Measurements from ENCODE around the gene KLF15.
"Not testable (repeated sequence)": the region's sequence is repeated elsewhere in the genome, so short reads cannot be mapped to it uniquely, and the experiment has no call there.

KLF15 gene

DNA sequence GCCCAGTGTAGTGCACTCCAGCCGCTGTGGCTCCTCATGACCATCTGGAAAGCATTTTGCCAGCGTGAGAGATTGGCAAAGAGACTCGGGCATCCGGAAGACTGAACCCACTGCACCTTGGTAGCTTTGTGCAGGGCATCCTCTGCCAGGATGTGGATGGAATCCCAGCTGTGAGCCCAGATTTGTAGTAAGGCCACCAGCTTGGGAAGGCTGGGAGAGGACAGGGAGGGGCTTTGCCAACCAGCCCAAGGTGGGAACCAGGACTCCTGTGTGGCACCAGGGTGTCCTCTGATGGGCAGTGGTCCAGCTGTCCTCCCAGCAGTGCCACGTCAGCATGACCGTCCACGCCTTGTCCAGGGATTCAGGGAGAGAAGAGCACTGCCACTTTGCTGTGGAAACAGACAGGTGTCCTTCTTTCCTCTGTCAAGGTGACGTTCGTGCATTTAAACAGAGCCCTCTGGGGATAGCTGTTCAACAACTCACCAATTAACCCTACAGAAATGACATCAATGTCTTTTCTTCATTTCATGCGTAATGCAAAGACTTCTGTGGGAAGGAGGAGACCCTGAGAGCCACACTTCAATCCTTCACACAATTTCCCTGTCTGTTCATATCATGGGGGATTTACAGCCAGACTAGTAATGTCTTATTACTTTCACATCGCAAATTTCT is 19.1 kb downstream of the KLF15 start:
- TF ChIP-seq POLR2AphosphoS5 (IDR thresholded peaks at IDR 0.05; ENCODE audit: borderline replicate concordance, low read depth, low read length), result no peak
- TF ChIP-seq FOXP2 (optimal IDR thresholded peaks at IDR 0.05; ENCODE audit: control extremely low read depth, extremely low read length, insufficient read depth), result no peak
- no peak for TF ChIP-seq EZH2 (IDR thresholded peaks at IDR 0.05)
- H3K9ac ChIP-seq (ENCODE audit: insufficient read length), result no peak overlapping the region
- no peak overlapping the region for H3K4me3 ChIP-seq
- H3K36me3 ChIP-seq (ENCODE audit: insufficient read depth, low read length), result no peaks in the 10 kb centered on the region
- DNase-seq (ENCODE audit: low read depth, low spot score), result no peak
- no peaks in the 10 kb centered on the region for H3K9me3 ChIP-seq (ENCODE audit: low read depth, low read length)
- H3K27ac ChIP-seq, result no peak overlapping the region

DNA sequence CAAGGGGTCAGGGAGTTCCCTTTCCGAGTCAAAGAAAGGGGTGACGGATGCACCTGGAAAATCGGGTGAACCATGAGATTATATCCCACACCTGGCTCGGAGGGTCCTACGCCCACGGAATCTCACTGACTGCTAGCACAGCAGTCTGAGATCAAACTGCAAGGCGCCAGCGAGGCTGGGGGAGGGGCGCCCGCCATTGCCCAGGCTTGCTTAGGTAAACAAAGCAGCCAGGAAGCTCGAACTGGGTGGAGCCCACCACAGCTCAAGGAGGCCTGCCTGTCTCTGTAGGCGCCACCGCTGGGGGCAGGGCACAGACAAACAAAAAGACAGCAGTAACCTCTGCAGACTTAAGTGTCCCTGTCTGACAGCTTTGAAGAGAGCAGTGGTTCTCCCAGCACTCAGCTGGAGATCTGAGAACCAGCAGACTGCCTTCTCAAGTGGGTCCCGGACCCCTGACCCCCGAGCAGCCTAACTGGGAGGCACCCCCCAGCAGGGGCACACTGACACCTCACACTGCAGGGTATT is 25.3 kb downstream of the KLF15 start:
- not testable (repeated sequence) for H3K36me3 ChIP-seq (ENCODE audit: insufficient read depth, low read length); H3K4me3 ChIP-seq; H3K27ac ChIP-seq; DNase-seq (ENCODE audit: low read depth, low spot score); H3K9ac ChIP-seq (ENCODE audit: insufficient read length)
- H3K9me3 ChIP-seq (ENCODE audit: low read depth, low read length), result peaks cover 15% of the 10 kb centered on the region; the same call in 1 of the 2 replicates

DNA sequence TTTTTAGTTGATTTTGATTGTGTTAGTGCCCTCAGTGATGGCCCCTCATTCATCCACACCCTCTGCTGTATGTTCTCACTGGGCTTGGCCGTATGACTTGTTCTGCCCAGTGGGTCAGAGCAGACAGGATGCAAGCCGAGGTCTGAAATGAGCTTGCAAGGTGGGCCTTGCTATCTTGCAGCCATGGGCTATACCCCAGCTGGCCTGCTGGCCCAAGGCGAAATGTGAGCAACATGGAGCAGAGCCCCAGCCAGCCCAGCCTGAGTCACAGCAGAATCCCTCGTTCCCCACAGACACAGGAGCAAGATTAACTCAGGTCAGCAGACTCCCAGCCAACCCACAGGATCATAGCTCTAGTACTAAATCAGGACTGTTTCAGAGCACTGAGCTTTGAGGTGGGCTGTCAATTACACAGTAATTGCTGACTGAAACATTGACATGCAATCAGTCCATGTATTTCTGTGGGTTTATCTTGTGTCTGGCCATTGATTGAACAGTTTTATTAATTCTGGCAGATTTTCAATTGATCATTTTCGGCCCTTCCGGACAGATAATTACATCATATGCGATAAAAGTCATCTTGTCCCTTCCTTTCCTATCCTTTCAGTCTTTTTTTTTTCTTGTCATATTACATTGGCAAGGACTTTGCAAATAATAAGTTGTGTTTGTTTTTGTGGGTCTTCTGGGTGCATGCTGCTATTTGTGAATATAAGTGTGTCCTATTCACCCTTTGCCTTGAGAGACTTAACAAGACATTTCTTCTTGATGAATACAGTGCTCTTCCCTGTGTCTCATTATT is 27.1 kb downstream of the KLF15 start:
- no peak overlapping the region for H3K4me3 ChIP-seq
- no peak overlapping the region for H3K9ac ChIP-seq (ENCODE audit: insufficient read length)
- peaks cover 15% of the 10 kb centered on the region; the same call in 1 of the 2 replicates for H3K9me3 ChIP-seq (ENCODE audit: low read depth, low read length)
- H3K27ac ChIP-seq, result no peak overlapping the region
- no peak for TF ChIP-seq POLR2AphosphoS5 (IDR thresholded peaks at IDR 0.05; ENCODE audit: borderline replicate concordance, low read depth, low read length)
- no peak for TF ChIP-seq FOXP2 (optimal IDR thresholded peaks at IDR 0.05; ENCODE audit: control extremely low read depth, extremely low read length, insufficient read depth)
- no peak for TF ChIP-seq EZH2 (IDR thresholded peaks at IDR 0.05)
- no peaks in the 10 kb centered on the region for H3K36me3 ChIP-seq (ENCODE audit: insufficient read depth, low read length)
- DNase-seq (ENCODE audit: low read depth, low spot score), result no peak

DNA sequence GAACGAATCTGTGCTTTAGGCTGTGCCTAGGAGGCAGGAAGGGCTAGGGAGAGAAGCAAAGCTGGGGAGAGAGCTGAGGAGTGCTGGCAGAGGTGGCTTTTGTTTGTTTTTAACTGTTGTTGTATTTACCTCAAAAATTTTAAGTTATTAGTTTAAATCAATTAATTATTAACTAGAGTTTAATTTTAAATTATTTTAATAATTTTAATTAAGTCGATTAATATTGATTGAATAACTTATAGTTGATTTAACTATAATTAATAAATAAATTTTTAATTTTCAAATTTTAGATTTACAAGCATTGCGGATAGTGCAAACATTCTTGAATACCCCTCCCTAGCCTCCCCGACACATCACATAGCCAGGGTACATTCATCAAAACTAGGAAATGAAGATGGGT is 30.6 kb downstream of the KLF15 start:
- no peak for DNase-seq (ENCODE audit: low read depth, low spot score)
- no peaks in the 10 kb centered on the region for H3K36me3 ChIP-seq (ENCODE audit: insufficient read depth, low read length)
- H3K4me3 ChIP-seq, result no peak overlapping the region
- no peak overlapping the region for H3K9ac ChIP-seq (ENCODE audit: insufficient read length)
- peaks cover 15% of the 10 kb centered on the region; the same call in 1 of the 2 replicates for H3K9me3 ChIP-seq (ENCODE audit: low read depth, low read length)
- no peak overlapping the region for H3K27ac ChIP-seq
- TF ChIP-seq EZH2 (IDR thresholded peaks at IDR 0.05) (no peak), POLR2AphosphoS5 (IDR thresholded peaks at IDR 0.05; ENCODE audit: borderline replicate concordance, low read depth, low read length) (no peak), FOXP2 (optimal IDR thresholded peaks at IDR 0.05; ENCODE audit: control extremely low read depth, extremely low read length, insufficient read depth) (no peak)

DNA sequence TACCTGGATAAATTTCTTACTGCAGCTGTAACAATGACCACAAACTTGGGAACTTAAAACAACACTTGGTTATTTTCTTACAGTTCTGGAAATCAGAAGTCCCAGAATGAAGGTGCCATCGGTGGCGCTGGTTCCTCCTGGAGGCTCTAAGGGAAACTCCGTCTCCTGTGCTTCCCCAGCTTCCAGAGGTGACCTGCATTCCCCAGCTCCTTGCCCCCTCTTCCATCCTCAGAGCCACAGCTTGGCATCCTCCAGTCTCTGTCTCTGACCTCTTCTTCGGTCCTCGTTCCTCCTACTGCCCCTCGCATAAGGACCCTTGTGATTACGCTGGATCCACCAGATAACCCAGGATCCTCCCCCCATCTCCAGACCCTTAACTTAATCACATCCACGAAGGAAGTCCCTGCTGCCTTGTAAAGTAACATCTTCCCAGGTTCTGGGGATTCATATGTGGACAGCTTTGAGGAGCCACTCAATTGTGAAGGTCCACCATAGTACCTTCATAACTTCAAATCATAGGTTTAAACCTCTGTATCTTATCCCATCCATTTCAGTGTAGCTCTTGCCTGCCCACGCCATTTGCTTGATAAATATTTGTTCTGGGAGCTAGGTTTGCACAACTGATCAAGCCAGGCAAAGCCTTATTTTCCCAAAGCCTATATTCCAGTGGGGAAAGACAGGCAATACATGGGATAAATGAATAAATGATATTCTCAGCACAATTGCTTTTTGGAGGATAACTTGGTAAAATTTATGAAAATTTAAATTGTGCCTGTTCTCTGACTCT is 34.8 kb downstream of the KLF15 start:
- no peak for TF ChIP-seq POLR2AphosphoS5 (IDR thresholded peaks at IDR 0.05; ENCODE audit: borderline replicate concordance, low read depth, low read length)
- no peak for TF ChIP-seq FOXP2 (optimal IDR thresholded peaks at IDR 0.05; ENCODE audit: control extremely low read depth, extremely low read length, insufficient read depth)
- no peak for TF ChIP-seq EZH2 (IDR thresholded peaks at IDR 0.05)
- H3K4me3 ChIP-seq, result no peak overlapping the region
- DNase-seq (ENCODE audit: low read depth, low spot score), result no peak
- no peak overlapping the region for H3K9ac ChIP-seq (ENCODE audit: insufficient read length)
- H3K9me3 ChIP-seq (ENCODE audit: low read depth, low read length), result no peaks in the 10 kb centered on the region
- no peak overlapping the region for H3K27ac ChIP-seq
- H3K36me3 ChIP-seq (ENCODE audit: insufficient read depth, low read length), result no peaks in the 10 kb centered on the region

DNA sequence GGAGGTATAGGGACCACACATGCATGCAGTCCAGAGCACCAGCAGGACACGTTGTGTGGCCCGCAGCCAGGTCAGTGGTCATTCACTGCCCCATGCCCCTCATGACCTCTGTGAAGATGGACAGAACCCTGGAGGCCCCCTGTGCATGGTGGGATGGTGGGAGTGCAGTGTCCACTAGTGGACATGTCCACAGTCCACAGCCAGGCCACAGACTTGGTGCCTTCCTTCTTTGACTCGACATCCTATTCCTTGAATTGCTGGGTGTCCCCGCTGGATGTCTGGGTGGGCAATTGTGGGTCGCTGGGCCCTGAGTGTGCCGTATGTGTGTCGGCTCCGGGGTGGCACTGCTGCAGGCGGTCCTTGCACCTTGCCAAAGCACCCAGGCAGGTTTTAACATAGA is 35.7 kb downstream of the KLF15 start:
- TF ChIP-seq POLR2AphosphoS5 (IDR thresholded peaks at IDR 0.05; ENCODE audit: borderline replicate concordance, low read depth, low read length) (no peak), EZH2 (IDR thresholded peaks at IDR 0.05) (no peak), FOXP2 (optimal IDR thresholded peaks at IDR 0.05; ENCODE audit: control extremely low read depth, extremely low read length, insufficient read depth) (no peak)
- H3K9me3 ChIP-seq (ENCODE audit: low read depth, low read length), result no peaks in the 10 kb centered on the region
- no peak overlapping the region for H3K9ac ChIP-seq (ENCODE audit: insufficient read length)
- no peak overlapping the region for H3K4me3 ChIP-seq
- DNase-seq (ENCODE audit: low read depth, low spot score), result no peak
- no peak overlapping the region for H3K27ac ChIP-seq
- H3K36me3 ChIP-seq (ENCODE audit: insufficient read depth, low read length), result no peaks in the 10 kb centered on the region

DNA sequence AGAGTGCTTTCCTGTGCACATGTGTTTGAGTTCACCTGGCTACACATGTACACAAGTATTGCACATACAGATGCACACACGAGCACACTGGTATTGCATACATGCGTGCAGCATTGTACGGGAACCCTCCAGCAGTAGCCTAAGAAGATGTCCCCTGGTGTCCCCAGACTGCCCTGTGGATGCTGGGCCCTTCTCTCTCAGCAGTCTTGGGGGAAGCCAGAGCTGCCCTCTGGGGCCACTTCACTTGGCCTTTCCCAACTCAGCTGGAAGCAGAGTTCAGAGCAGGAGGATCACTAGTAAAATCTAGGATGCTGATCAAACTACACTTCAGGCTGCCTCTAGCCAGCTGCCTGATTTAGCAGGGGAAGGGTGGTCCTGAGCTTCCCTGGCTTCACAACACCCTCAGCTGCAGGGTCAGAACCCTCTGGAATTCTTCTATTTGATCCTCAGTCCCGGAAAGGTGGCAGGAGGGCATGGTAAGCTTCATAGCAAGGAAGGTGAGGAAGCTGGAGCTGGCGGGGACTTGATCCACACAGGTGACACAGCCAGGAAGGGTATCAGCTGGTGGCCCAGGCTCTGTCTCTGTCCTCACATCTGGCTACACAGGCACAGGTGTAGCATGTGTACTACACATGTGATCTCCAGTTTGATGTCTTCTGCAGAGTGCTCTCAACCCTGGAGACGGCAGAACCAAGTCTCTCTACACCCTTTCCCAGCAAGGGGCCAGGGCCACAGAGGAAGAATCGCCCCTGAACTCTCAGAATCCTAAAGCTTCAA is 36.5 kb downstream of the KLF15 start:
- Histone ChIP-seq H3K27ac (no peak overlapping the region), H3K9ac (ENCODE audit: insufficient read length) (no peak overlapping the region), H3K4me3 (no peak overlapping the region), H3K36me3 (ENCODE audit: insufficient read depth, low read length) (no peaks in the 10 kb centered on the region), H3K9me3 (ENCODE audit: low read depth, low read length) (no peaks in the 10 kb centered on the region)
- DNase-seq (ENCODE audit: low read depth, low spot score), result no peak
- TF ChIP-seq FOXP2 (optimal IDR thresholded peaks at IDR 0.05; ENCODE audit: control extremely low read depth, extremely low read length, insufficient read depth), result no peak
- no peak for TF ChIP-seq EZH2 (IDR thresholded peaks at IDR 0.05)
- no peak for TF ChIP-seq POLR2AphosphoS5 (IDR thresholded peaks at IDR 0.05; ENCODE audit: borderline replicate concordance, low read depth, low read length)
